HG02678 (cell line): ENCODE measurements around the gene GPX4.
A peak's percentile ranks its signal among the peaks of the same experiment; 100 is the strongest.

Source experiments
- ATAC-seq: cut with Tn5 transposase; IDR thresholded peaks from one replicate; pipeline ENCODE4 v1.9.1; 2021; ENCODE audit warnings: mild to moderate bottlenecking, moderate library complexity; ENCODE audit not compliant: unreplicated experiment

GPX4 gene

DNA sequence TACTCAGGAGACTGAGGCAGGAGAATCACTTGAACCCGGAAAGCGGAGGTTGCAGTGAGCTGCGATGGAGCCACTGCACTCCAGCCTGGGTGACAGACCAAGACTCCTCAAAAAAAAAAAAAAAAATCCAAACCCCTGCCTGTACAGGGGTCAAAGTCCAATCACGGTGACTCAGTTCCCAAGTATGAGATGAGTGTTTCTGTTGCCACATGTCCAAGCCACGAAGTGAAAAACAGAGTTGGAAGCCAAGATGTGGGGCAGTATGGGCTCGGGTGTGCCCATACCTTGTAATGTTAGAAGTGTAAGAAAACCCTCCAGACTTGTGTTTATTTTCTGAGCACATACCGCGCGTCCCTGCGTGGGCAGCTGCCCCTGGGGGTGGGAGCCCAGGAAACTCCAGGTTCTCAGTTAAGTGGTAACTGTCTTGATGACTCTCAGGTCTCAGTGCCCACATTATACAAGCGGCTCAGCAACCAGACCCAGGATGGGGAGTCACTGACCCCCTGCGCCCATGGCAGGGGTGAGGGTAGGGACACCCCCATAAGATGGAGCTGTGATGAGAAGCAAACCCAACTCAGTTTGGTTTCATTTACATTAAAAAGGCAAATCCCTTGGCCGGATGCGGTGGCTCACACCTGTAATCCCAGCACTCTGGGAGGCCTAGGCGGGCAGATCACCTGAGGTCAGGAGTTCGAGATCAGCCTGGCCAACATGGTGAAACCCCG is 1.2 kb upstream of the GPX4 start:
- no peak for ATAC-seq

DNA sequence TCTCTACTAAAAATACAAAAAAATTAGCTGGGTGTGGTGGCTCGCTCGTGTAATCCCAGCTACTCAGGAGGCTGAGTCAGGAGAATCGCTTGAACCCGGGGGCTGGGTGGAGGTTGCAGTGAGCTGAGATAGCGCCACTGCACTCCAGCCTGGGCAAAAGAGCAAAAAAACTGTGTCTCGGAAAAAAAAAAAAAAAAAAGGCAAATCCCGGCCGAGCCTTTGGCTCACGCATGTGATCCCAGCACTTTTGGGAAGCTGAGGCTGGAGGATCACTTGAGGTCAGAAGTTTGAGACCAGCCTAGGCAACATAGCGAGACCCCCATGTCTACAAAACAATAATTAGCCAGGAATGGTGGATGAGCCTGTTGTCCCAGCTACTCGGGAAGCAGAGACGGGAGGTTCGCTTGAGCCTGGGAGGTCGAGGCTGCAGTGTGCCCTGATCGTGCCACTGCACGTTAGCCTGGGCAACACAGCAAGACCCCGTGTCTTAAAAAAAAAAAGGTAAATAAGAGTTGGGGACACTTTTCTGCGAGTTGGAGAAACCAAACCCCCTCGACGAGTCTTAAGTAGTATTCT is 574 bp upstream of the GPX4 start:
- no peak for ATAC-seq

DNA sequence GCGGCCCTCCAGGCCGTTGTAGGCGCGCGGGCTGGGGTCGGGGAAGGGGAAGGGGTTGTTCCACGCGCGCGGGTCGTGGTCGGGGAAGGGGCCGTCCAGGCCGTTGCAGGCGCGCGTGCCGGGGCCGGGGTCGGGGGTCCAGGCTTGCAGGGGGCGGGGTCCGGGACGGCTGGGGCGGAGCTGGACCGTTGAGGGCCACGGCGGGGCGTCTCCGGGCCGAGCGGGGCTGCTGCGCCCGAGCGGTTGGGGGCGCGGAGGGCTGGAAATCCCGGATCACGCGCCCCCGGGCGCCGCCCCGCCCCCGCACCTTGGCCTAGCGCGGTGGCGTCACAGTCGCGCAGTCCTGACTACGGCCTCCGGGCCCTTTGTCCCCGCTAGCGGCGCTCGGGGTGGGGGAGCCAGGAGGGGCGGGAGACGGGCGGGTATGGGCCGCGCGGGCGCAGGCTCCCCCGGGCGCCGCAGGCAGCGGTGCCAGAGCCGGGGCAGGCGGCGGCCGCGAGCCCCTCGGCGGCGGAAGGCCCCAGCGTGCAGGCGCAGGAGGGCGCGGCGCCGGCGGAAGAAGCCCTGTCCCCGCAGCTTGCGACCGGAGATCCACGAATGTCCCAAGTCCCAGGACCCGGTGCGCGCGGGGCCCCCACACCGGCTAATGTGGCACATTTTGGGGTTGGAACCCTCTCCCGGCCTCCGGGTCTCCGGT is 665 bp downstream of the GPX4 start:
- ATAC-seq = peak; percentile 27

DNA sequence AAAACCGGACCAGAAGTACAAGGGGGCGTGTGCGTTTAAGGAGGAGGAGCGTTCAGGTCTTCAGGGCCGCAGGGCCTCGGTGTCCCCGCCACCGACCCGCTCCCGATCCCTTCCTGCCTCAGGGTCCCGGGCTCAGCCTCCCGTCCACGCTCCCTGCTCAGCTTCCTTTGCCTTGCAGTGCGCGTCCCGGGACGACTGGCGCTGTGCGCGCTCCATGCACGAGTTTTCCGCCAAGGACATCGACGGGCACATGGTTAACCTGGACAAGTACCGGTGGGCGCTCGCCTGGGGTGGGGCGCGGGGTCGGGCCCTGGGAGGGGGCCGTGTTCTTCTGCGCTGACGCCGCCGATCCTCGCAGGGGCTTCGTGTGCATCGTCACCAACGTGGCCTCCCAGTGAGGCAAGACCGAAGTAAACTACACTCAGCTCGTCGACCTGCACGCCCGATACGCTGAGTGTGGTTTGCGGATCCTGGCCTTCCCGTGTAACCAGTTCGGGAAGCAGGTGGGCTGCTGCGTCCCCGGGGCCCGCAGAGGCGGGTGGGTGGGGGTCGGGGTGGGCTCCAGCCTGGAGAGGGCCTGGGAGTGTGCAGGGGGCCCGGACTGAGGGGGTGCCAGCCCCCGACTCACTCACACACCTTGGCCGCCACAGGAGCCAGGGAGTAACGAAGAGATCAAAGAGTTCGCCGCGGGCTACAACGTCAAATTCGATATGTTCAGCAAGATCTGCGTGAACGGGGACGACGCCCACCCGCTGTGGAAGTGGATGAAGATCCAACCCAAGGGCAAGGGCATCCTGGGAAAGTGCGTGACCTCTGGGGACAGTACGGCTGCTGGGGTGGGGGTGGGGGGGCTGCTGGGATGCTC is 1.4 kb downstream of the GPX4 start:
- no peak for ATAC-seq

DNA sequence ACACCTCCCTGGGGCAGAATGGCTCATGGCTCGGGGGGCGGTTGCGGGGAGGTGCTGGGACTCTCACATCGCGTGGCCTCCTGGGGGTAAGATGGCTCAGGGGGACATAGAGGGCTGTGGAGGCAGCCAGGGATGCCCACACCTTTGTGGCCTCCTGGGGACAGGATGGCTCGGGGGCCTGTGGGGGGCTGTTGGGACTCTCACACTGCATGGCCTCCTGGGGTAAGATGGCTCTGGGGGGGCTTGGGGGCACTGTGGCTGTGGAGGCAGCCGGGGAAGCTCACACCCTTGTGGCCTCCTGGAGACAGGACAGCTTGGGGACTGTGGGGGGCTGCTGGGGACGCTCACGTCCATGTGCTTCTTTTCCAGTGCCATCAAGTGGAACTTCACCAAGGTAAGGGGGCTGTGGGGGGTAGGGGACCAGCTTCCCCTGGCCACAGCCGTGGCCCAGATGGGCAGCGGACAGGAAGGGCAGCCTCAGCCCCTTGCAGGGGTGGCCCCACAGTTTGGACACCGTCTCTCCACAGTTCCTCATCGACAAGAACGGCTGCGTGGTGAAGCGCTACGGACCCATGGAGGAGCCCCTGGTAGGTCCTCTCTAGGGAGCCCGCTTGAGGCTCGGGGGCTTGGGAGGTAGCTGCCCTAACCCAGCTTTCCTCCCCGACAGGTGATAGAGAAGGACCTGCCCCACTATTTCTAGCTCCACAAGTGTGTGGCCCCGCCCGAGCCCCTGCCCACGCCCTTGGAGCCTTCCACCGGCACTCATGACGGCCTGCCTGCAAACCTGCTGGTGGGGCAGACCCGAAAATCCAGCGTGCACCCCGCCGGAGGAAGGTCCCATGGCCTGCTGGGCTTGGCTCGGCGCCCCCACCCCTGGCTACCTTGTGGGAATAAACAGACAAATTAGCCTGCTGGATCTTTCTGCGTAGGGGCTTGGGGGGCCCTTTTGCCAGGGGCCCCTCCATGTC is 2.4 kb downstream of the GPX4 start:
- ATAC-seq = no peak

DNA sequence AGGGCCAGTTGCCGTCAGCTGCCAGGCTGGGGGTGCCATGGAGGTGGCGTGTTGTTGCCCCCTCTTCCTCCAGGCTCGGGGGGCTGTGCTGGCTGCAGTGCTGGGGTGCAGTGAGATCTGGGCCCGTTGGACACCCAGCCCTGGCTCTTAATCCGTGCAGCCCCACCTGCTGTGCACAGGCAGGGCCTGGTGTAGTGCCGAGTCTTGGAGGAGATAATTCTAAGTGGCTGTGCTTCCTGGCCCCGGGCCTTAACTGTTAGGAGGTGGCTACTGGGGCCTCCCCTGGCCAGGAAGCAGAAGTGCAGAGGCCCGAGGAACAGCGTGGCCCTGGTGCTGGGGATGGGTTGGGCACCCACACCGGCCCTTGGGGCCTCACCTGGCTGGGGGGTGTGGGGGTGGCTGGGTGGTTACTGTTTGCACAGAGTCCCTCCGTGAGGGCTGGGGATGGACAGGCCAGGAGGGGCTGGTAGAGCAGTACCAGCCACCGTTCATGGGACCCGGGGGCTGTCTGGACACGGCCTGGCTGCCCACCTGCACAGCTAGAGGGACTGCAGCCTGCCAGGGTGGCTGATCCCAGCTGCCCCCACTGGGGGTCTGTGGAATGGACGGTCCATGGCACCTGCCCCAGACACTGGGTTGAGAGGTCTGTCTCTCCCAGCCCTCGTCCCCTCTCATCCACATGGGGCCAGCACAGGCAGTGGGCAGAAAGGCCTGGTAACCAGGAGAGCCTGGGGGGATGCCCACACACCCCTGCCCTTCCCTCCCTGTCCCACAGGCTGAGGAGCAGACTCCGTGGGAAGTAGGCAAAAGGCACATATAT is 3.3 kb downstream of the GPX4 start:
- no peak for ATAC-seq

DNA sequence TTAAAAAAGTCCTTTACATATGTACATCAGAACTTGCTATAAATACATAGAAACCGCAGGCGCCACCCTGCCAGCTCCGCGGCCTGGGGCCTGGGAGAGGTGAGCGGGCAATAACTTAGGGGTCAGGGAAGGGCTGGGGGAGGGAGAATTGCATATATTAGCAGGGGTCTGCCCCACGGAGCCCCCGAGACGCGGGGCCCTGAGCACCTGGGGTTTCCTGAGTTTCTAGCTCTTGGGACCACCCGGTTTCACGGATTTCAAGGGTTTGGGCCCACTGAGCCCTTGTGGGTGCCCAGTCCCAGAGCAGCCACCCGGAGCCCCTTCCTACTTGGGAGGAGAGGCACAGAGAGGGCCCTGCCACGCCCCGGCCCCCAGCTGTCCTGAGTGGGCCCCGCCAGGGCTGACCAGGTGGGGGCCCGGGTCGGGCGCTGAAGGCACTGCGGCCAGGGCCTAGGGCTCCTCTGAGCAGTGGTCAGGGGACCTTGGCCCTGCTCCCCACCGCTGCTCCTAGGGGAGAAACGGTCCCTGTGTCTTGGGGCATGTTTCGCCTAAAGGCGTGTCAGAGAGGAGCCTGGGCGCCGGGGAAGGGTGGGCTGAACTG is 4.0 kb downstream of the GPX4 start:
- no peak for ATAC-seq

DNA sequence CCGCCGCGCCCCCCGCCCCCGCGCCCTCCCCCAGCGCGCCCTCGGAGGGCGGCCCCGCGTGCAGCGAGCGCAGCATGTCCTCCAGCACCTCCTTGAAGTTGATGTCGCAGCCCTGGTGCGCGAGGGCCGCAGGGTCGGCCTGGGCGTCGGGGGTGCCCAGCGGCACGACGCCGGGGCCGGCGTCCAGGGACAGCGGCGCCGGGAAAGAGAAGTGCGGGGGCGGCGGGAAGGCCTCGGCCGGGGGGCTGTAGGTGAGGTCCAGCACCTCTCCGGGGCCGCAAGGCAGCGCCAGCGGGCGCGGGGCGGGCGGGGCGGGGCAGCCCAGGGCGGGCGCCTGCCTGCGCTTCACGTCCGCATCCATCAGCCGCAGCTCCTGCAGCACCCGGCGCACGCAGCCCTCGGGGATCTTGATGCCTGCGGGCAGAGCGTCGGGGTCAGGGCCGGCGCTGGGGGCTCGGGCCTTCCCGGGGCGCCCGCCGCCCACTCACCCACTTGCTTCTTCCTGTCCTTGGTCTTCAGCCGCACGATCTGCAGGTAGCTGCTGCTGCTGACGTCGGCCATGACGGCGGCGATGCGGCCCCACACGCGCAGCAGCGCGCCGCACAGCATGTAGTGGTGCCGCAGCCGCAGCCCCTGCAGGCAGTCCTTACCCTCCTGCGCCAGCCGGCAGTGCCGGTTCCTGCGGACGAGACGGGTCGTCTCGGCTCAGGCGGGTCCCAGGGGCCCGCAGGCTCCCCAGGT is 4.7 kb downstream of the GPX4 start:
- no peak for ATAC-seq

DNA sequence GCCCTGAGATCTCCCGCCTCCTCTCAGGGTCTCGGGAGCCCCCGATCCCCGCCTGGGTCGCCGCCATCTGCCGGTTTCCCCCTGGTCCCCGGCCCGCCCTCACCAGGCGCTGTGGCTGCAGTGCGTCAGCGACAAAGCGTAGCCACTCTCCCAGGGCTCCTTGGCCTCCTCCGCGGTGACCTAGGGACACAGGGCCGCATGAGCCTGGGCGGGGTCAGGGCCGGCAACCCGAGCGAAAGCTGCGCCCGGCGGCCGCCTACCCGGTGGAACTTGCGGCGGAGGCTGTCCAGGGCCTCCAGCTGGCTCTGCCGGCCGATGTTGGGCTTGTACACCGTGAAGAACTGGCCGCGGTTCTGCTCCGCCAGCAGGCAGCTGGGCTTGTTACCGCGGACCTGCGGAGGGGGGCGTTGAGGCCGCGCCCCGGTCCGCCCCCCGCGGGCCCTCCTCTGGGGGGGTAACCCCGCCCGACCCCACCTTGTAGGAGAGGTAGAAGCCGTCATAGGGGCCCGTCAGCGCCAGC is 5.3 kb downstream of the GPX4 start:
- no peak for ATAC-seq

DNA sequence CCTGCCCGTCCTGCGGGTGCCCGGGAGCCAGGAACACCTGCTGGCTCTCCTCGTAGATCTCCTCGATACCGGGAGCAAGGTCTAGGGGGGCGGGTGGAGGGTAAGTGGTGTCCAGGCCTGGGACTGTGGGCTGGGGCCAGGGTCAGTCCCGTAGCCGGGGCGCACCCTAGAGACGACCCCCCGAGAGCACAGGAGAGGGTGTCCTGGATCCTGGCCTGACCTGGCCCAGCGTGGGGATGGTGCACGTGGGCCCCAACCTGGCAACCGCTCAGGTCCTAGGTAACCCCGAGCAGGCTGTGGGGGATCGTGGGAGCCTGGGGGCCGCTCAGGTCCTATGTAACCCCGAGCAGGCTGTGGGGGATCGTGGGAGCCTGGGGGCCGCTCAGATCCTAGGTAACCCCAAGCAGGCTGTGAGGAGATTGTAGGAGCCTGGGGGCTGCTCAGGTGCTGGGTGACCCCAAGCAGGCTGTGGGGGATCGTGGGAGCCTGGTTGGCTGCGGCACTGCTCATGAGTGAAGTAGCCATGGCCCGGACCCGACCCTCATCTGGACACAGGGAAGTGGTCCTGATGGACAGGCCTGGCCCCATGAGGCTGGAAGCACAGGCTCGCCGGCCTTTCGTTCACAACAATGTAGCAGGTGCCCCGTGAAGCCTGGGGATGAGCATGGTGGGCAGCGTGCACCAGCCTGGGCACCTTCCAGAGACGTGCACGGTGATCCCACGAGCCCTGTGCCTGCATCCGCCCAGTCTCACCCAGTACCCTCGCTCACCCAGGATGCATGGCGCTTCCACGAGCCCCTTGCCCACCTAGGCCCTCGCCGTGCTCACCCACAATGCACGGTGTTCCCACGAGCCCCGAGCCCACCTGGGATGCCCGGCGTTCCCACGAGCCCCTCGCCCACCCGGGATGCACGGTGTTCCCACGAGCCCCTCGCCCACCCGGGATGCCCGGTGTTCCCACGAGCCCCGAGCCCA is 6.2 kb downstream of the GPX4 start:
- no peak for ATAC-seq

DNA sequence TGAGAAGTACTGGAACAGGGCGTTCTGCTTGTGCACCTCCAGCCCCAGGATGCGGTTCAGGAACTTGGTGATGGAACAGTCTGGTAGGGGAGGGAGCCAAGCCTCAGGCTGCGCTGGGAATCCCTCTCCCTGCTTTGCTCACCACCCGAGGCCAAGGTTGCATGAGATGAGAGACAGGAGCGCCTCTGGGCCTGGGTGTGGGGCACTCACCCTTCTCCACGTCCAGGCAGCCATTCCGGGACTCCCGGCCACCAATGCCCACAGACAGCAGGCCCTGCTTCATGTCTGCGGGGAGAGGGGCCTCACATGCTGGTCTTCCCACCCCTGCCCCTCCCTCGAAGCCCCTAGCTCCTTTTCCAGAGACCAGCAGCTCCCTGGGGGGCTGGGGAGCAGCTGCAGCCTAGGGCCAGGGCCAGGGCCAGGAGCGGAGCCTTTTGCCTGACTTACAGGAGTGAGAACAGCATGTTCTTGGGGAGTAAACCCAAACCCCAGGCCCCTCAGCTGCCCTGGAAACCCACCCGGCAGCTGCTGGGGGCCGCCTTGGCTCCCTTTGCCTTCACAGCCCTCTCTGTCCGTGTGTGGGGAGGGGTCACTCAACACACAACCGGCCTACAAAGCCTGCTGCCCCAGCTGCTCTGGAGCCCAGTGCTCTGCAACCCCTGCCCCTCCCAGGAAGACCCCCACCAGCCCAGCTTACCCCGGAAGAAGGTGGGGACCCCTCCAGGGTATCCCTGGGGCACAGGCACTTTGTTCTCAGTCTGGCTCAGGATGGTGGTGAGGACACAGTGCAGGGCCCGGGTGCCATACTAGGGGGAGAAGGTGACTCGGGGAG is 7.2 kb downstream of the GPX4 start:
- ATAC-seq = no peak

DNA sequence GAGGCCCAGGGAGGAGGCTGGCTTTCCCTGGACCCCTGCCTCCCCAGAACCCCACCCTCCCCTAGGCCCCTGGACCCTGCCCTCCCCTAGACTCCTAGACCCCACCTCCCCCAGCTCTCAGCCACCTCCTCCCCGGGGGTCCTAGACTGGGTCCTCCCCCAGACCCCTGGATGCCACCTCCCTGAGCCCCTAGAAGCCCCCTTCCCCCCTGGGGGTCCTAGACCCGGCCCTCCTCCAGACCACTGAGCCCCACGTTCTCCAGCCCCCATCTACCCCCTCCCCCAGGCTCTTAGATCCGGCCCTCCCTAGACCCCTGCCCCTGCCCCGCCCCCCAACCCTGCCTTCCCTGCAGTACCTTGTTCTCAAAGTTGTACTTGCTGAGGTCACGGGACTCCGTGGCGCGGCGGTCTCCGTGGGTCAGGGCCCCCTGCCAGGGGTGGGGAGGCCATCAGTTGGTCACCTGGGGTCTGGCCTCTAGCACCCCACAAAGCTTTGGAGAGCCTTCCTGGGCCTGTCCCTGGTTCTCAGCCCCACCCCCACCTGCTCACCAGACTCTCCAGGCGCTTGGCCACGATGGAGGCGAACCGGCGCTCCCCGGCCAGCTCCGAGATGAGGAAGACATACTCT is 8.0 kb downstream of the GPX4 start:
- no peak for ATAC-seq

DNA sequence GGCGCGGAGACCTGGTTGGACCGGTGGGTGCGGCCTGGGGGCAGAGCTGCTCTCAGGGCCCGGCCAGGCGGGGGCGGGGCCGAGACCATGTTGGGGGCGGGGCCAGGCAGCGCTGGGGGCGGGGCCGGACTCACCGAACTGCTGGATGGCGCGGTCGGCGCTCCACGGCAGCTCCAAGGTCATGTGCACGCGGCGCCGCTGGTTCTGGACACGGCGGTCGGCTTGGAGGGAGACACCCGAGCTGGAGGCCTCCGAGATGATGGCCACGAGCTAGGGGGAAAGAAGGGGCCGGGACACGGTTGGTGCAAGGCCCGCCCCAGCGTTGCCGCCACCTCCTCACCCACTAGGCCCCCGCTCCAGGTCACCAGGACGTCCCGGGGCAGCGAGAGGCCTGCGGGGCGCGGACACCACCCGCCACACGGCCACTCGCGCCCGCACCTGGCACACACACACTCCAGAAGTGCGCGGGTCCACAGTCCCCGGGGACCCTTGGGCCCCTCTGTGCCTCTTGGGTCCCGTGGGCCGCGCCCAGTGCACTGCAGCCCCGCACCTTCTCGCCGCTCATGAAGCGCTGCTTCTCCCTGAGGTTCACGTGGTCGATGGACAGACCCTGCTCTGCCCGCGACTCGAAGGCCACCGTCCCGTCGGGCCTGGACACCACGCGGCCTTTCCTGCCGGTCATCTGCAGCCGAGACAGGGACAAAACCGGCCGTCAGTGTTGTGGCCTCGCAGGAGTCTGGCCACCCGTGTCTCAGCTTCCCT is 8.7 kb downstream of the GPX4 start:
- ATAC-seq = no peak

DNA sequence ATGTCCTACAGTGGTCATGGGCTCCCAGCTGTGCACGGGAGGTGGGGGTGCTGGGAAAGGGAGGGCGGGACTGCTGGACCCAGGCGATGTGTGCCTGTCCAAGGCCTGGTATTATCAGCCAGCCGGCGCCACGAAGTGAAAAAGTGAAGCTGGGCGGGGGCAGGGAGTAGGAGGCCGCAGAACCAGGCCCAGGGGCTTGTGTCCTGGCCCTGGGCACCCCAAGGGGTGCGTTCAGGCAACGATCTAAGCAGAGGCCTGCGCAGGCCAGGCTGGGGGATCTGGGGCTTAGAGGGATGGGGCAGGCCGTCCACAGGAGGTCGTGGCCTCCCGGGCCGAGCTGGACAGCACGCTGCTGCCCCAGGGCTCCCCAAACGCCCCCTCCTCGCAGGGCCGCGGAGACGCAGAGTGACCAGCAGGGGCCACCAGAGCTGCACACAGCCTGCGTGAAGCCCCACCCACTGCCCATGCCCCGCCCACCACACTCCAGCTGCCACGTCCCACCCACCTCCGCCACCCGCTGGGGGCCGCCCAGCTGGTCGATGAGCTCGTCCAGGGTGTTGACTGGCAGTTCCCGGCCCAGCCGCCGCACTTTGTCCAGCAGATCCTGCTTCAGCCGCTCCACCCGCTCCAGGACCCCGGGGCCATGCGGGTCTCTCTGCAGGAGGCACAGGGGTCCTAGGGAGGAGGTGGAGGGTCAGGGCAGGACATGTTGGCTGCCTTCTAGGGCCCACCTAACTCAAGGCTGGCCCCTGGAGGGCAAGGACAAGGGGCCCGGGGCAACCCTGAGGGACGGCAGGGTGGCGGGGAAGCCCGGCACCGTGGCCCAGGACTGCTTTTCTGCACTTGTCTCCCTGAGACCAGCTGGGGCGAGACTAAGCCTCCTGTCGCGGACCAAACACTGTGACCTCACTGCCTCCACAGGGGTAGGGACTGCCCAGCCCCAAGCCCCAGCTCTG is 9.5 kb downstream of the GPX4 start:
- peak; percentile 59 for ATAC-seq
